Measurements from ENCODE around the gene KCNG1.
A peak's percentile ranks its signal among the peaks of the same experiment; 100 is the strongest.

Gene KCNG1

DNA sequence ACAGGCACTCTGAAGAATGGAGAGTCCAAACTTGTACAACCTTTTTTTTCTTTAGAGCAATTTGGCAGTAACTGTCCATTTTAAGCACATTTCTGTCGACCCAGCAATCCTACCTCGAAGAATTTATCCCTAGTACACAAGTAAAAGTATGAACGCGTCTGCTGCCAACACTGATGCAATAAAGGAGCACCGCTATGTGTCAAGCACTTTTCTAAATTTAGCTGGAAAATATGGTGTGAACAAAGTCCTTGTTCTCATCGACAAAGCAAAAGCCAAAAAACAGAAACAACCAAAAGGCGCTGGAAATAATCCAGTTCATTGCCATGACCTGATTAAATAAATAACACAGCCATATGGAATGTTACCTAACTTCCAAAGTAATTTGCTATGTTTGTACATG lies 65.6 kb downstream of the KCNG1 start:
- H3K27me3 ChIP-seq (ENCODE audit: low read depth, low read length) = no peaks in the 10 kb centered on the region
- H3K27ac ChIP-seq (ENCODE audit: low read length) = peak overlapping the region; percentile 98
- peak overlapping the region; percentile 95 to 99 for H3K4me3 ChIP-seq (ENCODE audit: low read depth in 1 of 2, low read length in 2 of 2)

GRCh38 chr20:50953821-50954220 lies 69.1 kb downstream of the KCNG1 start:
- H3K4me3 ChIP-seq (ENCODE audit: low read depth in 1 of 2, low read length in 2 of 2) = no peak overlapping the region
- H3K27me3 ChIP-seq (ENCODE audit: low read depth, low read length) = no peaks in the 10 kb centered on the region
- H3K9me3 ChIP-seq (ENCODE audit: control insufficient read depth in 1 of 2, low read length in 2 of 2) = no peaks in the 10 kb centered on the region
- peaks cover 5 to 27% of the 10 kb centered on the region in 2 donors for H3K4me1 ChIP-seq (ENCODE audit: control insufficient read depth in 1 of 2, insufficient read depth in 2 of 2, low read length in 2 of 2)
- H3K36me3 ChIP-seq (ENCODE audit: control insufficient read depth in 1 of 2, insufficient read depth in 2 of 2, low read length in 2 of 2) = peaks cover 17 to 56% of the 10 kb centered on the region in 2 donors
- no peak overlapping the region for H3K27ac ChIP-seq (ENCODE audit: low read length)

More for the DNA sequence above, 65.6 kb downstream of the KCNG1 start:
- Histone ChIP-seq H3K4me1 (ENCODE audit: control insufficient read depth in 1 of 2, insufficient read depth in 2 of 2, low read length in 2 of 2) (peaks cover 12 to 54% of the 10 kb centered on the region in 2 donors), H3K36me3 (ENCODE audit: control insufficient read depth in 1 of 2, insufficient read depth in 2 of 2, low read length in 2 of 2) (peaks cover 0 to 38% of the 10 kb centered on the region in 2 donors), H3K9me3 (ENCODE audit: control insufficient read depth in 1 of 2, low read length in 2 of 2) (no peaks in the 10 kb centered on the region)
